Measurements from ENCODE around the gene CCDC142. TPM values are rescaled to one million over a fixed set of nuclear protein-coding genes. Genes with fewer than 3 reads are reported as not detected.

The CCDC142 gene
- total RNA-seq, 4 donors from 2014 or later, result 13.6 to 58.7 (median 31.3) TPM

DNA sequence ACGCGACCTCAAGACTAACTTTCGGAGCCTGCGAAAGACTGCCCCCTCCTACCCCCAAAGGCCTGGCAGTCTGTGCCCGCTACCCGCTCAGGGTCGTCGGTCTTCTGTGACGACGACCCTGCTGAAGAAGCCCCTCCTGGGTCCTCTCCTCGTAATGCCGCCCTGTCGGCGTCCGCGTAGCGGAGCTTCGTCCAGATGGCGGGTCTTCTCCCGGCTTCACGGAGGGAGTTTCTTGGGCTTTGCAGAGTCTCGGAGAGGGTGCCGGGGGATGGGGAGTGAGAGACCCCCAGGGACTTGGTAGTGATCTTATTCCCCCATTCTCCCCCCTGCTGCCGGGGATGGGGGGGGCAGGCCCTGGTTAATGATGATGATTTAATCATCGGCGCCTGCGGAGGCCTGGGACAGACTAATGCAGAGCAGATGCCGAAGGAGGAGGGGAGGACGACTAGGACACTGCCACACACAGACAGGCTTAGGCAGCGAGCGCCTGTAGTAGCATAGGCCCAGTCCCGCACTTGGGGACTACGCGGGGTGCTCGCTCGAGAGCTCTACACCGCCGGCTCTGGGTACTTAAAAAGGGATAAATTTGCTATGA lies 25.2 kb upstream of the CCDC142 start:
- H3K4me1 ChIP-seq, result peaks cover 16 to 33% of the 10 kb centered on the region in 2 donors
- no peaks in the 10 kb centered on the region for H3K9me3 ChIP-seq
- peaks cover 11 to 12% of the 10 kb centered on the region in 2 donors for H3K36me3 ChIP-seq
- intact Hi-C loops (cut with DNase I), result no loop called here
- H3K4me3 ChIP-seq (replicated peaks in 1 of 3), result peak overlapping the region; percentile 3 to 61 (median 54)
- H3K27me3 ChIP-seq, result peaks cover 14% of the 10 kb centered on the region
- peak in 1 of 2 donors; percentile 9 for DNase-seq
- 11 to 13% methylated on average over 30 to 36 of the region's 38 CpGs for WGBS, 2 donors
- no peak for TF ChIP-seq POLR2A (IDR thresholded peaks at IDR 0.05)
- no peak for TF ChIP-seq CTCF (IDR thresholded peaks at IDR 0.05)
- H3K27ac ChIP-seq, result peak overlapping the region; percentile 96 to 98 (median 98)

GRCh38 chr2:74507145-74507925 lies 24.5 kb upstream of the CCDC142 start, which contains the start of gene PCGF1:
Gene PCGF1 (minus strand): TSS chr2:74507695. CDS start chr2:74507668, 27 bp downstream.
- Histone ChIP-seq H3K36me3 (peaks cover 11 to 12% of the 10 kb centered on the region in 2 donors), H3K27me3 (peaks cover 13% of the 10 kb centered on the region), H3K4me1 (peaks cover 22 to 33% of the 10 kb centered on the region in 2 donors), H3K4me3 (replicated peaks in 1 of 3) (peak within 1 kb of the TSS; percentile 44 to 61 (median 54)), H3K9me3 (no peaks in the 10 kb centered on the region), H3K27ac (peak within 1 kb of the TSS; percentile 96 to 98 (median 98))
- 1% methylated on average over 21 to 29 of the region's 56 CpGs for WGBS, 2 donors
- DNase-seq, result peak; percentile 100
- TF ChIP-seq POLR2A (IDR thresholded peaks at IDR 0.05) (peak in 1 of 2 donors; percentile 79), CTCF (IDR thresholded peaks at IDR 0.05) (peak in 3 of 6 experiments; percentile 11 to 35 (median 21))
- intact Hi-C loops (cut with DNase I), result no loop called here

GRCh38 chr2:74505448-74506246 lies 22.8 kb upstream of the CCDC142 start:
- TF ChIP-seq CTCF (IDR thresholded peaks at IDR 0.05) (no peak), POLR2A (IDR thresholded peaks at IDR 0.05) (no peak)
- intact Hi-C loops (cut with DNase I), result no loop called here
- 98% methylated on average over 14 of the region's 14 CpGs for WGBS, 2 donors
- H3K27ac ChIP-seq, result no peak overlapping the region
- no peaks in the 10 kb centered on the region for H3K9me3 ChIP-seq
- peaks cover 11 to 12% of the 10 kb centered on the region in 2 donors for H3K36me3 ChIP-seq
- DNase-seq, result no peak
- peaks cover 24 to 33% of the 10 kb centered on the region in 2 donors for H3K4me1 ChIP-seq
- H3K4me3 ChIP-seq (replicated peaks in 1 of 3), result peak overlapping the region in 1 of 3 donors; percentile 61
- peaks cover 7% of the 10 kb centered on the region for H3K27me3 ChIP-seq

GRCh38 chr2:74504591-74504990 lies 21.8 kb upstream of the CCDC142 start:
- no peak for DNase-seq
- intact Hi-C loops (cut with DNase I), result no loop called here
- no peaks in the 10 kb centered on the region for H3K9me3 ChIP-seq
- no peak for TF ChIP-seq CTCF (IDR thresholded peaks at IDR 0.05)
- TF ChIP-seq POLR2A (IDR thresholded peaks at IDR 0.05), result no peak
- H3K27me3 ChIP-seq, result peaks cover 7% of the 10 kb centered on the region
- no peak overlapping the region for H3K27ac ChIP-seq
- H3K4me3 ChIP-seq (replicated peaks in 1 of 3), result no peak overlapping the region
- peaks cover 25 to 34% of the 10 kb centered on the region in 2 donors for H3K4me1 ChIP-seq
- WGBS, 2 donors, result 92 to 98% methylated on average over 3 of the region's 3 CpGs
- H3K36me3 ChIP-seq, result peaks cover 11 to 12% of the 10 kb centered on the region in 2 donors

Data from thyroid gland (tissue), 4 donors.